Trophoblast cell (in vitro differentiated cells and primary cell): ENCODE measurements around the gene SCAPER.
A peak's percentile ranks its signal among the peaks of the same experiment; 100 is the strongest.

ENCODE experiments used
- DNase-seq, 2 donors: peaks; one replicate each; pipeline ENCODE4 v3.0.0-alpha.2; 2016
- H2AFZ ChIP-seq: 2 replicates; pipeline ENCODE4 v1.6.1; 2013; ENCODE audit warnings: low read length, moderate library complexity, mild to moderate bottlenecking; ENCODE audit not compliant: insufficient read depth, poor library complexity
- H2AK5ac ChIP-seq: 2 replicates; pipeline ENCODE4 v1.6.1; 2013; ENCODE audit warnings: mild to moderate bottlenecking, low read length
- H2BK120ac ChIP-seq: 2 replicates; pipeline ENCODE4 v1.6.1; 2013; ENCODE audit warnings: low read length, mild to moderate bottlenecking, moderate library complexity; ENCODE audit not compliant: insufficient read depth, poor library complexity
- H2BK12ac ChIP-seq: 2 replicates; pipeline ENCODE4 v1.6.1; 2013; ENCODE audit warnings: mild to moderate bottlenecking, low read length, moderate library complexity
- H2BK5ac ChIP-seq: 2 replicates; pipeline ENCODE4 v1.6.1; 2013; ENCODE audit warnings: low read length, low read depth, moderate library complexity, mild to moderate bottlenecking; ENCODE audit not compliant: poor library complexity
- H3K14ac ChIP-seq: 2 replicates; pipeline ENCODE4 v1.6.1; 2013; ENCODE audit warnings: mild to moderate bottlenecking, low read length
- H3K18ac ChIP-seq: 2 replicates; pipeline ENCODE4 v1.6.1; 2013; ENCODE audit warnings: mild to moderate bottlenecking, low read length
- H3K23ac ChIP-seq: 2 replicates; pipeline ENCODE4 v1.6.1; 2013; ENCODE audit warnings: low read length
- H3K27ac ChIP-seq: 2 replicates; pipeline ENCODE4 v1.5.1; 2013; ENCODE audit warnings: low read depth, mild to moderate bottlenecking, inconsistent platforms, low read length, moderate library complexity
- H3K27me3 ChIP-seq: 2 replicates; pipeline ENCODE4 v1.6.1; 2013; ENCODE audit warnings: inconsistent platforms, mild to moderate bottlenecking, low read length, moderate library complexity; ENCODE audit not compliant: insufficient read depth
- H3K36me3 ChIP-seq, 2 experiments: 1 replicate in 1 of 2; 2 replicates in 1 of 2; pipeline ENCODE4 v1.6.1; 2013; ENCODE audit warnings: low read length in 2 of 2, mild to moderate bottlenecking in 2 of 2, moderate library complexity in 1 of 2; ENCODE audit not compliant: insufficient read depth in 2 of 2, control insufficient read depth in 1 of 2
- H3K4ac ChIP-seq: 2 replicates; pipeline ENCODE4 v1.6.1; 2013; ENCODE audit warnings: low read depth, mild to moderate bottlenecking, low read length, moderate library complexity
- H3K4me1 ChIP-seq, 2 experiments: 1 replicate in 1 of 2; 2 replicates in 1 of 2; pipeline ENCODE4 v1.6.1; 2013; ENCODE audit warnings: low read length in 2 of 2, mild to moderate bottlenecking in 2 of 2, moderate library complexity in 1 of 2; ENCODE audit not compliant: insufficient read depth in 2 of 2, control insufficient read depth in 1 of 2
- H3K4me2 ChIP-seq: 2 replicates; pipeline ENCODE4 v1.6.1; 2013; ENCODE audit warnings: inconsistent platforms, mild to moderate bottlenecking, low read length, moderate library complexity
- H3K4me3 ChIP-seq: 2 replicates; pipeline ENCODE4 v1.5.1; 2013; ENCODE audit warnings: mild to moderate bottlenecking, low read depth, low read length, inconsistent platforms
- H3K79me1 ChIP-seq: one replicate; pipeline ENCODE4 v1.6.1; 2013; ENCODE audit warnings: low read length
- H3K79me2 ChIP-seq: 2 replicates; pipeline ENCODE4 v1.6.1; 2013; ENCODE audit warnings: low read length, mild to moderate bottlenecking; ENCODE audit not compliant: control insufficient read depth, insufficient read depth, poor library complexity
- H3K9ac ChIP-seq: 2 replicates; pipeline ENCODE4 v1.6.1; 2013; ENCODE audit warnings: mild to moderate bottlenecking, low read length
- H3K9me3 ChIP-seq: 2 replicates; pipeline ENCODE4 v1.6.1; 2013; ENCODE audit warnings: low read depth, mild to moderate bottlenecking, control low read depth, inconsistent platforms, low read length; ENCODE audit not compliant: insufficient read depth
- H4K12ac ChIP-seq: 2 replicates; pipeline ENCODE4 v1.6.1; 2013; ENCODE audit warnings: low read depth, mild to moderate bottlenecking, low read length, moderate library complexity
- H4K8ac ChIP-seq: 2 replicates; pipeline ENCODE4 v1.6.1; 2013; ENCODE audit warnings: low read depth, mild to moderate bottlenecking, low read length, moderate library complexity
- H4K91ac ChIP-seq: one replicate; pipeline ENCODE4 v1.6.1; 2013; ENCODE audit warnings: low read depth, mild to moderate bottlenecking, low read length, moderate library complexity
- WGBS: extraction: QIAGEN DNeasy Blood & Tissue Kit; methylation state at CpG from one replicate; pipeline ENCODE4 v1.1.7; 2013; ENCODE audit warnings: missing lambda C conversion rate; ENCODE audit not compliant: insufficient read length, insufficient coverage; ENCODE audit errors: extremely low coverage; 5-methylcytosine and 5-hydroxymethylcytosine counted together

The SCAPER gene

GRCh38 chr15:76426941-76427340 lies 478.2 kb downstream of the SCAPER start:
- no CpG with 5 or more reads among the region's 2 CpGs for WGBS
- Histone ChIP-seq H3K27me3 (no peaks in the 10 kb centered on the region), H3K23ac (no peak overlapping the region), H3K14ac (no peak overlapping the region), H2BK5ac (no peak overlapping the region), H2AK5ac (no peak overlapping the region), H3K36me3 (no peaks in the 10 kb centered on the region), H2BK120ac (no peak overlapping the region), H3K27ac (no peak overlapping the region), H3K4me3 (no peak overlapping the region), H2BK12ac (no peak overlapping the region), H3K4ac (no peak overlapping the region), H4K12ac (no peak overlapping the region), H2AFZ (no peak overlapping the region), H3K4me2 (no peak overlapping the region), H4K91ac (no peak overlapping the region), H3K9me3 (peaks cover 3% of the 10 kb centered on the region), H3K9ac (no peak overlapping the region), H3K79me2 (no peaks in the 10 kb centered on the region), H3K4me1 (peaks cover 0 to 4% of the 10 kb centered on the region in 2 experiments), H4K8ac (no peak overlapping the region), H3K79me1 (no peaks in the 10 kb centered on the region), H3K18ac (no peak overlapping the region)
- no peak for DNase-seq

DNA sequence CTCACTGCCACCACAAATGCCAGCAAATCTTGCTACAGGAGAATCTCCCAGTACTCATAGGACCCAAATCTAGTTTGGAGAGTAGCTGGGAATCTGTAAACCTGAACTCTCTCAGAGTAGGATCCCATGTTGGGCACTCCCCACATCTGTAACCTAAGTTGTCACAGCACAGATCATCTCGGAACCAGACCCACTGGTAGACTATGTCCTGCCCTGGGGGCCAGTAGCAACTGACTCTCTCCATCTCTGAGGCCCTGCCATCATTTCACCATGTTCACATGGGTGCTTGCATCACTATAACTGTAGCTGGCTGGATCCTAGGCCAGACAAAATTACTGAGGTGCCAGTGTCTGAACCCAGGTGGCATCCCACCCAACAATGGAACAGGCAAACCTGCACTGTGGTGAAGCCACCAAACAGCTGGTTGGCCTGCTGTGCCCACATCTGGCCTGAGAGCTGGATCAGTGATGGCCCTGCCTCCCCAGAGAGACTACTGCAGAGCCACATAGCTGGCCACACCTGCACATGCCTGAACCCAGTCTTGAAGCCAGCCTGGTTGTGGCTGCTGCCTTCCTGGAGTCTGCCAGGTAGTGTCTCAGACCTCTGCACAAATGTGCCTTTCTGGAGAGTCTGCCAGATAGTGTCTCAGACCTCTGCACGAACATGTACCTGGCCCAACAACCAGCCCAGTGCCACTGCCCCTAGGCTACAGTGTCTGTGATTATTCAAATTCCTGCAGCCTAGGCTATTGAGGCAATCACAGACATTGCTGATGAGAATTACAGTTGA lies 486.6 kb downstream of the SCAPER start:
- peaks cover 2% of the 10 kb centered on the region for H3K9me3 ChIP-seq
- WGBS: no CpG with 5 or more reads among the region's 2 CpGs
- no peak overlapping the region for H2AFZ ChIP-seq
- no peak overlapping the region for H3K27ac ChIP-seq
- peaks cover 7% of the 10 kb centered on the region in 2 experiments for H3K4me1 ChIP-seq
- H3K9ac ChIP-seq: no peak overlapping the region
- H3K27me3 ChIP-seq: no peaks in the 10 kb centered on the region
- no peak overlapping the region for H3K4ac ChIP-seq
- H4K12ac ChIP-seq: no peak overlapping the region
- no peak overlapping the region for H3K14ac ChIP-seq
- peak; percentile 62 to 81 for DNase-seq
- H2BK120ac ChIP-seq: no peak overlapping the region
- H3K23ac ChIP-seq: no peak overlapping the region
- H2AK5ac ChIP-seq: no peak overlapping the region
- no peak overlapping the region for H3K4me2 ChIP-seq
- H3K79me1 ChIP-seq: no peaks in the 10 kb centered on the region
- no peak overlapping the region for H3K4me3 ChIP-seq
- no peak overlapping the region for H2BK5ac ChIP-seq
- H3K36me3 ChIP-seq: no peaks in the 10 kb centered on the region
- H4K91ac ChIP-seq: no peak overlapping the region
- H4K8ac ChIP-seq: no peak overlapping the region
- no peaks in the 10 kb centered on the region for H3K79me2 ChIP-seq
- H2BK12ac ChIP-seq: no peak overlapping the region
- no peak overlapping the region for H3K18ac ChIP-seq

DNA sequence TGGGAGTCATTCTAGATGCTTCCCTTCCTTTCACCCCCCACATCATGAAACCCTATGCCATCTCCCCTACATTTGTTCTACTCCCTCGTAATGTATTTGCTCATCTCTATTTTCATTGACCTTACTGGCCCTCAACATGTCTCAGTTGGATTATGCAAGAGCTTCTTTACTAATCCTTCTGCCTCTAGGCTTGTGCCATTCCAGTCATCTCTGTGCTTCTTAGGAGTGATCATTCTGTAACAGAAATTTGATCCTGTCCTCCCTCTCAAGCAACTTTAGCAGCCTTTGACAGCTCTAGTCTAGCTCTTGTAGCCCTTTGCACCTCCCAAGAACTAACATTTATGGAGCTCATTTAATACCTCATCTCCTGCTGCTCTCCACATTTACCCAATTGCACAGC lies 503.9 kb downstream of the SCAPER start:
- no peak overlapping the region for H2BK120ac ChIP-seq
- H2BK5ac ChIP-seq: no peak overlapping the region
- no peak overlapping the region for H2AFZ ChIP-seq
- H4K91ac ChIP-seq: no peak overlapping the region
- no peaks in the 10 kb centered on the region for H3K27me3 ChIP-seq
- H3K18ac ChIP-seq: no peak overlapping the region
- no CpG with 5 or more reads among the region's 1 CpG for WGBS
- peak; percentile 41 to 76 for DNase-seq
- H3K36me3 ChIP-seq: peaks cover 0 to 4% of the 10 kb centered on the region in 2 experiments
- no peak overlapping the region for H3K14ac ChIP-seq
- no peaks in the 10 kb centered on the region for H3K9me3 ChIP-seq
- H3K4me3 ChIP-seq: no peak overlapping the region
- no peaks in the 10 kb centered on the region for H3K4me1 ChIP-seq
- no peak overlapping the region for H2BK12ac ChIP-seq
- H3K79me1 ChIP-seq: no peaks in the 10 kb centered on the region
- no peak overlapping the region for H3K9ac ChIP-seq
- no peaks in the 10 kb centered on the region for H3K79me2 ChIP-seq
- H2AK5ac ChIP-seq: no peak overlapping the region
- no peak overlapping the region for H3K27ac ChIP-seq
- no peak overlapping the region for H3K23ac ChIP-seq
- H3K4me2 ChIP-seq: no peak overlapping the region
- no peak overlapping the region for H4K8ac ChIP-seq
- no peak overlapping the region for H4K12ac ChIP-seq
- H3K4ac ChIP-seq: no peak overlapping the region

DNA sequence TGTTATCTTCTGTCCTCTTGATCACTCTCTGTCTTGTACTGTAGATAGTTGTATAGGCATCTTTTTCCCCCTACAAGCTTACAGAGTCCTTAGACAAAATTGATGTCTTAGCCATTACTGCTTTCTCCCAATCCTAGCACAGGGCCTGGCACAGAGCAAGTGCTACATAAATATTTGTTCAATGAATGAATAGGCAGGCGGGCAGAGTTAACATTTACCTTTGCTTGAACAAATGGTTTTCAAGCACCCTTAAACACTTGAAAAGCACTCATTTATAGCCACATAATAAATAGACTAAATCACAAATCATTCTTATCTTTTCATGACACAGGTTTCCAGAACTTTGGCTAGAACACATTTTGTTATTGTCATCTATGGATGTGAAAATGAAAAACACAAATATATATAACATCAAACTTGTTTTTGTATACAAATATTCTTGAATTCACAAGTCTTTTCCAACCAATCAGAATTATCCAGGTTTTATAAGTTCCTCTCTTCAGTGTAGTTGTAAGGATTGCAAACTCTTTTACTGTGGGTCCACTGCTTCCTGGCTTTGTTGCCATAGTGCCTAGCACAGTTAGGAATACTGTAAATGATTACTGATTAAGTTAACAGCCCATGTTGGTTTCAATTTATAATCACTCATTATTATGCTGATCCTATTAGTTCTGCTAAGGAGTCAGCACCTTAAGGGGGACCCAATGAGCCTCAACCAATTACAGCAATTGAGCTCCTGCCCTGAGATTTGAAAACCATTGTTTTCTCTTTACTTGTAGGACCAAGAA lies 506.6 kb downstream of the SCAPER start:
- H3K27me3 ChIP-seq: no peaks in the 10 kb centered on the region
- no peak overlapping the region for H3K14ac ChIP-seq
- no peak overlapping the region for H2AFZ ChIP-seq
- H3K79me1 ChIP-seq: no peaks in the 10 kb centered on the region
- H3K4me3 ChIP-seq: no peak overlapping the region
- H3K23ac ChIP-seq: no peak overlapping the region
- H2BK5ac ChIP-seq: no peak overlapping the region
- no peak overlapping the region for H3K4ac ChIP-seq
- H3K36me3 ChIP-seq: no peaks in the 10 kb centered on the region
- no peak overlapping the region for H2AK5ac ChIP-seq
- no peak overlapping the region for H4K8ac ChIP-seq
- H4K91ac ChIP-seq: no peak overlapping the region
- H3K9me3 ChIP-seq: no peaks in the 10 kb centered on the region
- no peak overlapping the region for H3K27ac ChIP-seq
- H2BK120ac ChIP-seq: no peak overlapping the region
- no peak overlapping the region for H3K18ac ChIP-seq
- H3K9ac ChIP-seq: no peak overlapping the region
- H3K79me2 ChIP-seq: no peaks in the 10 kb centered on the region
- no peak overlapping the region for H3K4me2 ChIP-seq
- no peak overlapping the region for H2BK12ac ChIP-seq
- no peak overlapping the region for H4K12ac ChIP-seq
- H3K4me1 ChIP-seq: no peaks in the 10 kb centered on the region
- WGBS: no CpG with 5 or more reads among the region's 1 CpG
- no peak for DNase-seq
